ENCODE data around the gene CAPZB.

CAPZB gene

DNA sequence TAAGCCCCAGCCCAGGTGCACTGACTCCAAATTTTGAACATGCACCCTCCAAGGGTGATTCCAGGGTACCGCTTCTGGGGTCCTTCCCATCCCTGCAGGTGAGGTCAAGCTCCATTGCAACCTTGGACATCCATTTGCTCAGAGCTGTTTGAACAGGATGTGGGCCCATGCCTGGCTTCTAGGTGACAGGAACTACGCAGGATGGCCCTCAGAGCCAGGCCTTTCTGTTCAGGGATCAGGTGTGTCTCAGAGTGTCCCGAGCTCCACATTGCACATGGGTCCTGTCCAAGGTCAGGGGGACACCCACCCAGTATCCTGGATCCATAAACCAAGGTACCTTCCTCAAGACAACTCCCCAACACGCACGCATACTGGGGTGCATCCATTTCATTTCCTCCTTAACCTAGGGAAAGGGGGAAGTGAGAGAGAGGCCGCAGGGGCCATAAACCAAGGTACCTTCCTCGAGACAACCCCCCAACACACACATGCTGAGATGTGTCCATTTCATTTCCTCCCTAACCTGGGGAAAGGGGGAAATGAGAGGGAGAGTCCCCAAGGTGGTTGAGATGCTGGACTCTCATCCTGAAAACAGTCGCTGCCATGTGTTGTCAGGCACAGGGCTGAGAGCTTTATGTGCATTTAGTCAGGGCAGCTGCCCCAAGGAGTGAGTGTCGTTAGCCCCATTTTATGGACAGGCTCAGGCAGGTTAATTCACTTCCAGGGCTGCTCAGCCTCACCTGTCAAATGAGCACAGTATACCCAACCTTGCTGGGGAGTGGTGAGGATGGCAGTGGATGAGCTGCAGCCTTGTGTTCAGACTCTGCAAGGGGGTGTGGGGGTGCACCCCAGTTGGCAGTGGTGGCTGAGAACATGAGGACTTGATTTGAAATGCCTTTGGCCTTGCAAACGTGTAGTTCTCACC lies 171.1 kb downstream of the CAPZB start:
- Histone ChIP-seq H3K4me1 (ENCODE audit: control insufficient read depth, insufficient read depth, low read length) (peaks cover 28% of the 10 kb centered on the region), H3K9ac (ENCODE audit: low read length) (no peak overlapping the region), H3K27me3 (replicated peaks; ENCODE audit: control insufficient read depth, insufficient read depth, low read length) (no peaks in the 10 kb centered on the region), H3K4me3 (ENCODE audit: low read length) (no peak overlapping the region), H3K9me3 (ENCODE audit: control insufficient read depth, low read length) (no peaks in the 10 kb centered on the region), H3K36me3 (ENCODE audit: control insufficient read depth, insufficient read depth, low read length, severe bottlenecking) (peaks cover 20% of the 10 kb centered on the region)
- no peak for DNase-seq (ENCODE audit: low read depth)

- Histone ChIP-seq H3K9ac (ENCODE audit: low read length) (no peak overlapping the region), H3K9me3 (ENCODE audit: control insufficient read depth, low read length) (no peaks in the 10 kb centered on the region), H3K4me1 (ENCODE audit: control insufficient read depth, insufficient read depth, low read length) (peaks cover 32% of the 10 kb centered on the region), H3K27me3 (replicated peaks; ENCODE audit: control insufficient read depth, insufficient read depth, low read length) (no peaks in the 10 kb centered on the region), H3K4me3 (ENCODE audit: low read length) (peak overlapping the region; percentile 93), H3K36me3 (ENCODE audit: control insufficient read depth, insufficient read depth, low read length, severe bottlenecking) (peaks cover 16% of the 10 kb centered on the region)
- no peak for DNase-seq (ENCODE audit: low read depth)
Measured at GRCh38 chr1:19313636-19313959, 171.7 kb downstream of the CAPZB start.

DNA sequence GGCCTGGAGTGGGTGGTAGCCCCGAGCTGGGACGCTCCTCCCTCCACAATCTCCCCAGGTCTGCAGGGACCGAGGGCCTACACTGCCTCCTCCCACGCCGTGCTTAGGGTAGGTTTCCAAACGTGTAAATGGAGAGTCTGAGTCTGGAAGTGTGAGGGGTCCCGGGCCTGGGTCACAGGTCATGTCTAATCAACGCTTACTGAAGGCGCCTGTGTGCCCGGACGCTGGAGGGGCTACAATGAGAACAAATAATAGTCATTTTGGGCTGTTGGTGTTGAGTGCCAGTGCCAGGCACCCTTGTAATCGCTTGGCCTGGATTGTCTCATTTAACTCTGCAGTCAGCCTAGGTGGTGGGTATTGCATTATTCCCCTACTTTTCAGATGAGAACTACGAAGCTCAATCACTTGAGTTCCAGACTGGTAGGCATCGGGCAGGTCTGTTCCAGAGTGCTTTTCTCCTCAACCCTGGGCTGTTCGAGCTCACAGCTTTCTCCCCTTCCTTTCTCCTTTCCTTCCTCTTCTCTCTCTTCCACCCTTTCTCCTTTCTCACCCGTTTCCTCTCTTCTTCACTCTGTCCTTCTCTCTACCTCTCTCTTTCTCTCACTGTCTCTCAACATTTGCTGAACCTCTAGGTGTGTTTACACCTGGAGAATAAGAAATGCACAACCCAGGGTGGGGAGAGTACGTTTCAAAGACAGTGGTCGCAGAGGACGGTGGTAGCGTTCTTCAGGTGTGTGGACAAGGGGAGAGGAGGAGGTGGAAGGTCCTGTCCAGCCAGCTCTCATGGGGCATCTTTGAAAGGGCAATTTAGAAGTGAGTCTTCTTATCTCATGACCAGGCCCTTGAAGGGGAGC lies 172.3 kb downstream of the CAPZB start:
- peaks cover 32% of the 10 kb centered on the region for H3K4me1 ChIP-seq (ENCODE audit: control insufficient read depth, insufficient read depth, low read length)
- H3K27me3 ChIP-seq (replicated peaks; ENCODE audit: control insufficient read depth, insufficient read depth, low read length), result no peaks in the 10 kb centered on the region
- H3K36me3 ChIP-seq (ENCODE audit: control insufficient read depth, insufficient read depth, low read length, severe bottlenecking), result peaks cover 18% of the 10 kb centered on the region
- peak overlapping the region; percentile 93 for H3K4me3 ChIP-seq (ENCODE audit: low read length)
- no peaks in the 10 kb centered on the region for H3K9me3 ChIP-seq (ENCODE audit: control insufficient read depth, low read length)
- no peak for DNase-seq (ENCODE audit: low read depth)
- peak overlapping the region; percentile 92 for H3K9ac ChIP-seq (ENCODE audit: low read length)

- Histone ChIP-seq H3K9me3 (ENCODE audit: control insufficient read depth, low read length) (no peaks in the 10 kb centered on the region), H3K9ac (ENCODE audit: low read length) (peak within 1 kb of the TSS; percentile 94), H3K4me3 (ENCODE audit: low read length) (peak within 1 kb of the TSS; percentile 93), H3K36me3 (ENCODE audit: control insufficient read depth, insufficient read depth, low read length, severe bottlenecking) (peaks cover 22% of the 10 kb centered on the region), H3K4me1 (ENCODE audit: control insufficient read depth, insufficient read depth, low read length) (peaks cover 32% of the 10 kb centered on the region), H3K27me3 (replicated peaks; ENCODE audit: control insufficient read depth, insufficient read depth, low read length) (no peaks in the 10 kb centered on the region)
- DNase-seq (ENCODE audit: low read depth), result peak; percentile 99
Measured at GRCh38 chr1:19311931-19312781, 173.2 kb downstream of the CAPZB start, which contains the start of the genes AKR7A2 and SLC66A1. Gene AKR7A2 (minus strand): TSS chr1:19312144. CDS start chr1:19312124, 20 bp downstream. Gene SLC66A1 (plus strand): TSS chr1:19312326. CDS start chr1:19317678, 5,352 bp downstream.

- Histone ChIP-seq H3K9ac (ENCODE audit: low read length) (peak overlapping the region; percentile 94), H3K36me3 (ENCODE audit: control insufficient read depth, insufficient read depth, low read length, severe bottlenecking) (peaks cover 29% of the 10 kb centered on the region), H3K4me3 (ENCODE audit: low read length) (peak overlapping the region; percentile 93), H3K9me3 (ENCODE audit: control insufficient read depth, low read length) (no peaks in the 10 kb centered on the region), H3K27me3 (replicated peaks; ENCODE audit: control insufficient read depth, insufficient read depth, low read length) (no peaks in the 10 kb centered on the region), H3K4me1 (ENCODE audit: control insufficient read depth, insufficient read depth, low read length) (peaks cover 32% of the 10 kb centered on the region)
- DNase-seq (ENCODE audit: low read depth), result no peak
Measured at GRCh38 chr1:19311503-19311930, 173.8 kb downstream of the CAPZB start.

DNA sequence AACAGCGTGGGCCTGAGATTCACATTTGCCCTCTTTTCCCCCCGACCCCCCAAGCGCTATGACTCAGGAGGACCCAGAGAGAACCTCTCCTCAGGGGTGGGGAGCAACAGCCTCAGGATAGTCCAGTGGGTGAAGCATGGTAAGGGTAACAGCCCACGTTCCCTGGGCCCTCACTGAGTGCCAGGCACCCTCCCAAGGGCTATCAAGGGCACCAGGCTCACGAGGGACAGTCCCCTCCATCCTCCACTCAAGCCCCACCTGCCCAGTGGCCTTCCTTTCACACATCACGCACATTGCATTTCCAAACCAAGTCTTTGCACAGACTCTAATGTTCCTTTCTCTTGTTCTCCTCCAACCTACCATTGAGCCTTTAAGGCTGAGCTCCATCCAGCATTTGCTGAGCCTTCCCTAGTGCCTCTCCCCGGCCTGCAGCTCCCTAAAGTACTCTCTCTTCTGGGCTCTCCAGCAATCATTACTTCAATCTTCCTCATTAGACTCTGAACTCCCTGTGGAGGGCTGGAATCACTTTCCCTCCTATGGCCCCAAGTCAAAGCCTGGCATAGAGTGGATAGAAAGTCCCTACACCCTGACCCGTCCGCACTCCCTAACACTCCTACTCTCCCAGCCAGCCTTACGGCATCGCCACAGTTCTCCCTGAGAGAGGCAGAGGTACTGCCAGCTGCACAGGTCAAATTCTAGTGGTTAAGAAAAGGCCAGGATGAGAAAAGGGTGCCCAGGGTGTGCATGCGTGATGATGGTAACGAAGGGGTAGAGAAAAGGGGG lies 174.4 kb downstream of the CAPZB start:
- H3K4me3 ChIP-seq (ENCODE audit: low read length), result peak overlapping the region; percentile 93
- peak overlapping the region; percentile 94 for H3K9ac ChIP-seq (ENCODE audit: low read length)
- peak; percentile 41 for DNase-seq (ENCODE audit: low read depth)
- H3K36me3 ChIP-seq (ENCODE audit: control insufficient read depth, insufficient read depth, low read length, severe bottlenecking), result peaks cover 35% of the 10 kb centered on the region
- H3K27me3 ChIP-seq (replicated peaks; ENCODE audit: control insufficient read depth, insufficient read depth, low read length), result no peaks in the 10 kb centered on the region
- H3K9me3 ChIP-seq (ENCODE audit: control insufficient read depth, low read length), result no peaks in the 10 kb centered on the region
- H3K4me1 ChIP-seq (ENCODE audit: control insufficient read depth, insufficient read depth, low read length), result peaks cover 32% of the 10 kb centered on the region

GRCh38 chr1:19310061-19310460 lies 175.3 kb downstream of the CAPZB start:
- Histone ChIP-seq H3K9me3 (ENCODE audit: control insufficient read depth, low read length) (no peaks in the 10 kb centered on the region), H3K4me3 (ENCODE audit: low read length) (no peak overlapping the region), H3K27me3 (replicated peaks; ENCODE audit: control insufficient read depth, insufficient read depth, low read length) (no peaks in the 10 kb centered on the region), H3K36me3 (ENCODE audit: control insufficient read depth, insufficient read depth, low read length, severe bottlenecking) (peaks cover 43% of the 10 kb centered on the region), H3K9ac (ENCODE audit: low read length) (no peak overlapping the region), H3K4me1 (ENCODE audit: control insufficient read depth, insufficient read depth, low read length) (peaks cover 32% of the 10 kb centered on the region)
- no peak for DNase-seq (ENCODE audit: low read depth)

GRCh38 chr1:19309123-19309813 lies 176.1 kb downstream of the CAPZB start:
- no peaks in the 10 kb centered on the region for H3K9me3 ChIP-seq (ENCODE audit: control insufficient read depth, low read length)
- H3K4me3 ChIP-seq (ENCODE audit: low read length), result no peak overlapping the region
- peak; percentile 60 for DNase-seq (ENCODE audit: low read depth)
- peaks cover 47% of the 10 kb centered on the region for H3K36me3 ChIP-seq (ENCODE audit: control insufficient read depth, insufficient read depth, low read length, severe bottlenecking)
- H3K4me1 ChIP-seq (ENCODE audit: control insufficient read depth, insufficient read depth, low read length), result peaks cover 32% of the 10 kb centered on the region
- no peaks in the 10 kb centered on the region for H3K27me3 ChIP-seq (replicated peaks; ENCODE audit: control insufficient read depth, insufficient read depth, low read length)
- no peak overlapping the region for H3K9ac ChIP-seq (ENCODE audit: low read length)

DNA sequence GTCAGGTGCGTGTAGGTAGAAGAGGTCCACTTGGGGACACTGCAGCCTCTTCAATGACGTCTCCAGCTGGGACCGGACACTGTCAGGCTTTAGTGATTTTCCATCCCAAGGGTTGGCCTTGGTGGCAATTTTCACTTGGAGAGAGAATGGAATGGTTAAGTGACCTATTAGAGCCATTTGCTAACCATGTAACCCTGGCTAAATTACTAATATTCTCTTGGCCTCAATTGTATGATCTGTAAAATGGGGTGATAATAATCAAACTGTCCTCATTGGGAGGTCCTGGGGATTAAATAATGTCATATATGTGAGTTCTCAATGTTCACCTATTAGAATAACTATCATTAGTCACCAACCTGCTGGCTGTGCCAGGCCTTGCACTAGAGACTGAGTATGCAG lies 176.8 kb downstream of the CAPZB start:
- no peaks in the 10 kb centered on the region for H3K9me3 ChIP-seq (ENCODE audit: control insufficient read depth, low read length)
- peaks cover 52% of the 10 kb centered on the region for H3K36me3 ChIP-seq (ENCODE audit: control insufficient read depth, insufficient read depth, low read length, severe bottlenecking)
- DNase-seq (ENCODE audit: low read depth), result no peak
- H3K9ac ChIP-seq (ENCODE audit: low read length), result no peak overlapping the region
- H3K27me3 ChIP-seq (replicated peaks; ENCODE audit: control insufficient read depth, insufficient read depth, low read length), result no peaks in the 10 kb centered on the region
- H3K4me3 ChIP-seq (ENCODE audit: low read length), result no peak overlapping the region
- H3K4me1 ChIP-seq (ENCODE audit: control insufficient read depth, insufficient read depth, low read length), result peaks cover 31% of the 10 kb centered on the region
